KMS-11 (cell line): ENCODE measurements around the gene MEX3C.

Experiments used
- H2AFZ ChIP-seq: fragments of 200-600 bp; sonication (generic); 2 replicates; pipeline ENCODE4 v1.6.1; 2016; ENCODE audit warnings: antibody characterized with exemption, mixed run types, low read depth
- H3K27ac ChIP-seq: fragments of 200-600 bp; sonication (generic); 2 replicates; pipeline ENCODE4 v1.6.1; 2016; ENCODE audit warnings: mild to moderate bottlenecking, mixed run types
- H3K27me3 ChIP-seq: fragments of 200-600 bp; sonication (generic); 2 replicates; pipeline ENCODE4 v1.6.1; 2017; ENCODE audit warnings: mild to moderate bottlenecking, low read depth, mixed run types, moderate library complexity; ENCODE audit not compliant: insufficient read depth
- H3K36me3 ChIP-seq: fragments of 200-600 bp; sonication (generic); 2 replicates; pipeline ENCODE4 v1.6.1; 2017; ENCODE audit warnings: mild to moderate bottlenecking, mixed run types; ENCODE audit not compliant: insufficient read depth
- H3K4me1 ChIP-seq: fragments of 200-600 bp; sonication (generic); 2 replicates; pipeline ENCODE4 v1.6.1; 2016; ENCODE audit warnings: mild to moderate bottlenecking, low read depth, mixed run types; ENCODE audit not compliant: poor library complexity, severe bottlenecking
- H3K4me2 ChIP-seq: fragments of 200-600 bp; sonication (generic); 2 replicates; pipeline ENCODE4 v1.7.0; 2016; ENCODE audit warnings: mild to moderate bottlenecking, mixed run types
- H3K4me3 ChIP-seq: fragments of 200-600 bp; sonication (generic); IDR thresholded peaks from 2 replicates; pipeline ENCODE4 v1.6.1; 2017; ENCODE audit warnings: low read depth, low read length, mixed read lengths; ENCODE audit not compliant: insufficient read depth
- H3K79me2 ChIP-seq: fragments of 200-600 bp; sonication (generic); 2 replicates; pipeline ENCODE4 v1.6.1; 2016; ENCODE audit warnings: low read depth, mixed run types; ENCODE audit not compliant: insufficient read depth
- H3K9ac ChIP-seq: fragments of 200-600 bp; sonication (generic); 2 replicates; pipeline ENCODE4 v1.6.1; 2016; ENCODE audit warnings: mild to moderate bottlenecking, mixed run types
- H4K20me1 ChIP-seq: fragments of 200-600 bp; sonication (generic); 2 replicates; pipeline ENCODE4 v1.6.1; 2016; ENCODE audit warnings: mild to moderate bottlenecking, mixed run types; ENCODE audit not compliant: insufficient read depth
- TF ChIP-seq, protein P1 (sequence below): fragments of 200-600 bp; sonication (generic); conservative IDR thresholded peaks from 2 replicates; pipeline ENCODE4 v1.6.1; 2017; ENCODE audit warnings: low read depth, mild to moderate bottlenecking, antibody characterized with exemption, low read length, moderate library complexity, mixed read lengths

The MEX3C gene

DNA sequence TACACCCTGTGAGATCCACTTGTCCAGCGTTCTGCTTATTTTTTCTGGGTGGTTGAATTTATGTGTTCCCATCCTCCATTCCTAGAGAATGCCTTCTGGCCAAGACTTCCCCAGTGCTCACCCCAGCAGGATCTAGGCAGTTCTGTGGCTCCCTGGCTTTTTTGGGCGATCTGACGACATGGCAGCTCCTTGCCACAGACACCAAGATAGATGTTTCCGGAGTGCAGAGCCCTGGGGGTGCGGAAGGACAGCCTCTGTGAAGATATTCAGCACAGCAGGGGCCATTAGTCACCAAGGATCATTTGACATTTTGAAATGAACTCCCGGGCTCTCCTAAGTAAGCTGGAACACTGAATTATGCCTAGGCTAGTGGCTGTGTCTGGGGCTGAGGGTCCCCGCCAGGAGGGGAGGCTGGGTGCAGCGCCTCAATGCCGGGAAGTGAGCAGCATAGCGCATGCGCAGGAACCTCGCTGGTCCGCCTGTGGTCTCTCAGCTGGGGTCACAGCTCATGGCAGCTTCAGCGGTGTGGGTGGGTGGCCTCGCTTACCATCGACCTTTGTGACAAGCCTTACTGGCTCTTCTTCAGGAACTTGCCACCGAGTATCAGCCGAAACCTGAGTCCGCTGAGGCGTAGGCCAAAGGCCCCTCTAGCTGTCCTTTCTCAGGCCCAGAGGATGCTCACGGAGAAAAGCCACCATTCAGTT is 60.3 kb downstream of the MEX3C start:
- H3K79me2 ChIP-seq, result no peaks in the 10 kb centered on the region
- no peak overlapping the region for H3K9ac ChIP-seq
- H4K20me1 ChIP-seq, result no peaks in the 10 kb centered on the region
- H3K27ac ChIP-seq, result no peak overlapping the region
- no peak overlapping the region for H3K4me3 ChIP-seq
- no peak overlapping the region for H2AFZ ChIP-seq
- no peaks in the 10 kb centered on the region for H3K27me3 ChIP-seq
- TF ChIP-seq, protein P1, sequence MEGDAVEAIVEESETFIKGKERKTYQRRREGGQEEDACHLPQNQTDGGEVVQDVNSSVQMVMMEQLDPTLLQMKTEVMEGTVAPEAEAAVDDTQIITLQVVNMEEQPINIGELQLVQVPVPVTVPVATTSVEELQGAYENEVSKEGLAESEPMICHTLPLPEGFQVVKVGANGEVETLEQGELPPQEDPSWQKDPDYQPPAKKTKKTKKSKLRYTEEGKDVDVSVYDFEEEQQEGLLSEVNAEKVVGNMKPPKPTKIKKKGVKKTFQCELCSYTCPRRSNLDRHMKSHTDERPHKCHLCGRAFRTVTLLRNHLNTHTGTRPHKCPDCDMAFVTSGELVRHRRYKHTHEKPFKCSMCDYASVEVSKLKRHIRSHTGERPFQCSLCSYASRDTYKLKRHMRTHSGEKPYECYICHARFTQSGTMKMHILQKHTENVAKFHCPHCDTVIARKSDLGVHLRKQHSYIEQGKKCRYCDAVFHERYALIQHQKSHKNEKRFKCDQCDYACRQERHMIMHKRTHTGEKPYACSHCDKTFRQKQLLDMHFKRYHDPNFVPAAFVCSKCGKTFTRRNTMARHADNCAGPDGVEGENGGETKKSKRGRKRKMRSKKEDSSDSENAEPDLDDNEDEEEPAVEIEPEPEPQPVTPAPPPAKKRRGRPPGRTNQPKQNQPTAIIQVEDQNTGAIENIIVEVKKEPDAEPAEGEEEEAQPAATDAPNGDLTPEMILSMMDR, result no peak
- no peak overlapping the region for H3K4me2 ChIP-seq
- H3K4me1 ChIP-seq, result no peaks in the 10 kb centered on the region
- no peaks in the 10 kb centered on the region for H3K36me3 ChIP-seq

DNA sequence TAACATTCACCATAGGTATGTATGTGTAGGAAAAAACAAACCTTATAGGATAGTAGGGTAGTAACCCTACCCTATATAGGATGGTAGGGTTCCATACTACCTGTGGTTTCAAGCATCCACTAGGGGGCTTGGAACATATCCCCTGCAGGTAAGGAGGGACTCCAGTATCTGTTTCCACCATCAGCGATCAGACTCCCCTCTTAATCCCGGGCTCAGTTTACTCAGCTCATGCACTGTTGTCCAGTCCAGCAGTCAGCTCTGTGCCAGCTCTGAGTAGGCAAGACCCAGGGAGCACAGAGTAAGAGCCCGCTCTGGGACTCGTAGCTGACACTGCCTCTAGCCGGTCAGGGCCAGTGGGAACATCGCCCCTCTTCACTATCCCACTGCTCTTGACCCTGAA is 61.7 kb downstream of the MEX3C start:
- Histone ChIP-seq H3K4me2 (no peak overlapping the region), H3K36me3 (no peaks in the 10 kb centered on the region), H3K4me3 (no peak overlapping the region), H3K27ac (no peak overlapping the region), H3K79me2 (no peaks in the 10 kb centered on the region), H4K20me1 (no peaks in the 10 kb centered on the region), H2AFZ (no peak overlapping the region), H3K27me3 (no peaks in the 10 kb centered on the region), H3K9ac (no peak overlapping the region), H3K4me1 (no peaks in the 10 kb centered on the region)
- TF ChIP-seq, protein P1, result peak; percentile 55; the same call in 1 of the 2 replicates

DNA sequence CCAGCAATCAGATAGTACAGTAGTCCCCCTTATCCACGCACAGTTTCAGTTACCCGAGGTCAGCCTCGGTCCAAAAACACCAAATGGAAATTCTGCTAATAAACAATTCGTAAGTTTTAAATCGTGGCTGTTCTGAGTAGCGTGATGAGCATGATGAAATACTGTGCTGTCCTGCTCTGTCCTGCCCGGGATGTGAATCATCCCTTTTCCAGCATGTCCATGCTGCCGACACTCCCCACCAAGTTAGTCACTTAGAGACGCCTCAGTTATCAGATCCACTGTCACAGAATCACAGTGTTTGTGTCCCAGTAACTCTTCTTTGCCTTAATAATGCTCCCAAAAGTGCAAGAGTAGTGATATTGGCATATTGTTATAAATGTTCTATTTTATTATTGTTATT is 62.1 kb downstream of the MEX3C start:
- Histone ChIP-seq H3K4me2 (no peak overlapping the region), H3K4me3 (no peak overlapping the region)

DNA sequence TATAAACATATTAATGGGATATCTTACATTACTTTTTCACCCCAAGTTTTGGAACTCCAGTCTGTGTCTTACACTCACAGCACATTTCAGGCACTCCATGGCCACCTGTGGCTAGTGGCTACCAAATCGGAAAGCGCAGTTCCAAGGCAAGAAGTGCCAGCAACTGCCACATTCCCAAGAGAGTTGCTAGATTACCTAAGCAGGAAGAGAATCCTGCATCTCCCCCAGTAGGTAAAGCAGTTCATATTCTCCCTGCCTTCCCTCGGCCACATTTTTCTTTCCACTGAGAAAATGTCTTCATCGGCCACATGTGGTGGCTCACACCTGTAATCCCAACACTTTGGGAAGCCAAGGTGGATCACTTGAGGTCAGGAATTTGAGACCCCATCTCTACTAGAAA is 62.8 kb downstream of the MEX3C start:
- Histone ChIP-seq H2AFZ (no peak overlapping the region), H3K4me3 (no peak overlapping the region), H3K27me3 (no peaks in the 10 kb centered on the region)

More for the DNA sequence above, 62.1 kb downstream of the MEX3C start:
- no peaks in the 10 kb centered on the region for H3K36me3 ChIP-seq
- TF ChIP-seq, protein P1, result no peak
- no peaks in the 10 kb centered on the region for H3K4me1 ChIP-seq
- no peak overlapping the region for H3K9ac ChIP-seq
- H2AFZ ChIP-seq, result no peak overlapping the region
- no peaks in the 10 kb centered on the region for H3K27me3 ChIP-seq
- no peaks in the 10 kb centered on the region for H3K79me2 ChIP-seq
- H3K27ac ChIP-seq, result no peak overlapping the region
- no peaks in the 10 kb centered on the region for H4K20me1 ChIP-seq

More for the DNA sequence above, 62.8 kb downstream of the MEX3C start:
- no peaks in the 10 kb centered on the region for H3K4me1 ChIP-seq
- no peak overlapping the region for H3K27ac ChIP-seq
- H3K9ac ChIP-seq, result no peak overlapping the region
- no peaks in the 10 kb centered on the region for H3K79me2 ChIP-seq
- no peaks in the 10 kb centered on the region for H3K36me3 ChIP-seq
- TF ChIP-seq, protein P1, result no peak
- no peaks in the 10 kb centered on the region for H4K20me1 ChIP-seq
- no peak overlapping the region for H3K4me2 ChIP-seq
